OCI-LY1 (cell line): Measurements from ENCODE around the gene SNRNP48.

Experiments used
- H2AFZ ChIP-seq: fragments of 200-600 bp; sonication (generic), shearing (Covaris generic); 2 replicates; pipeline ENCODE4 v1.6.0; 2014; ENCODE audit warnings: antibody characterized with exemption, mild to moderate bottlenecking, low read length
- H3F3A ChIP-seq: fragments of 200-600 bp; sonication (generic), shearing (Covaris generic); 2 replicates; pipeline ENCODE4 v1.6.0; 2014; ENCODE audit warnings: mild to moderate bottlenecking, antibody characterized with exemption, low read length, moderate library complexity; ENCODE audit not compliant: insufficient read depth
- H3K27ac ChIP-seq: fragments of 200-600 bp; sonication (generic); 2 replicates; pipeline ENCODE4 v1.5.1; 2014; ENCODE audit warnings: low read length, mixed run types, mild to moderate bottlenecking, low read depth; ENCODE audit not compliant: poor library complexity, severe bottlenecking
- H3K27me3 ChIP-seq: fragments of 200-600 bp; sonication (generic); 2 replicates; pipeline ENCODE4 v1.6.0; 2014; ENCODE audit warnings: antibody characterized with exemption, mild to moderate bottlenecking, low read length, moderate library complexity; ENCODE audit not compliant: insufficient read depth
- H3K36me3 ChIP-seq: fragments of 200-600 bp; sonication (generic); 2 replicates; pipeline ENCODE4 v1.6.1; 2014; ENCODE audit warnings: mild to moderate bottlenecking, antibody characterized with exemption, low read length, moderate library complexity, mixed read lengths; ENCODE audit not compliant: insufficient read depth
- H3K4me1 ChIP-seq: fragments of 200-600 bp; sonication (generic); 2 replicates; pipeline ENCODE4 v1.5.1; 2014; ENCODE audit warnings: mild to moderate bottlenecking, low read length, moderate library complexity; ENCODE audit not compliant: insufficient read depth, severe bottlenecking
- H3K4me2 ChIP-seq: fragments of 200-600 bp; sonication (generic), shearing (Covaris generic); 2 replicates; pipeline ENCODE4 v1.6.1; 2014; ENCODE audit warnings: low read length
- H3K4me3 ChIP-seq: fragments of 200-600 bp; sonication (generic); 2 replicates; pipeline ENCODE4 v1.5.1; 2014; ENCODE audit warnings: low read length, low read depth, mild to moderate bottlenecking, mixed read lengths; ENCODE audit not compliant: poor library complexity, severe bottlenecking
- H3K79me2 ChIP-seq: fragments of 200-600 bp; shearing (Covaris generic); 2 replicates; pipeline ENCODE4 v1.6.1; 2016; ENCODE audit warnings: mixed run types, low read length, mixed read lengths; ENCODE audit not compliant: insufficient read depth
- H3K9ac ChIP-seq: fragments of 200-600 bp; sonication (generic), shearing (Covaris generic); 2 replicates; pipeline ENCODE4 v1.6.1; 2014; ENCODE audit warnings: mild to moderate bottlenecking, low read length, mixed read lengths
- H3K9me2 ChIP-seq: fragments of 200-600 bp; sonication (generic), shearing (Covaris generic); 2 replicates; pipeline ENCODE4 v1.6.1; 2014; ENCODE audit warnings: low read depth, mild to moderate bottlenecking, low read length, mixed read lengths
- H3K9me3 ChIP-seq: fragments of 200-600 bp; shearing (Covaris generic); 2 replicates; pipeline ENCODE4 v1.6.1; 2014; ENCODE audit warnings: low read length, mixed read lengths
- H4K20me1 ChIP-seq: fragments of 200-600 bp; sonication (generic), shearing (Covaris generic); 2 replicates; pipeline ENCODE4 v1.6.0; 2016; ENCODE audit warnings: mild to moderate bottlenecking, low read length; ENCODE audit not compliant: insufficient read depth
- EZH2 ChIP-seq: fragments of 200-600 bp; sonication (generic), shearing (Covaris generic); IDR thresholded peaks from 2 replicates; pipeline ENCODE4 v1.8.0; 2017; ENCODE audit warnings: borderline replicate concordance, mixed run types, mild to moderate bottlenecking, antibody characterized with exemption, low read length, moderate library complexity, mixed read lengths
- TF ChIP-seq, protein P1 (sequence below): fragments of 200-600 bp; sonication (generic), shearing (Covaris generic); IDR thresholded peaks from 2 replicates; pipeline ENCODE4 v1.5.1; 2017; ENCODE audit warnings: mild to moderate bottlenecking, antibody characterized with exemption, low read length, moderate library complexity, mixed read lengths

SNRNP48 gene

DNA sequence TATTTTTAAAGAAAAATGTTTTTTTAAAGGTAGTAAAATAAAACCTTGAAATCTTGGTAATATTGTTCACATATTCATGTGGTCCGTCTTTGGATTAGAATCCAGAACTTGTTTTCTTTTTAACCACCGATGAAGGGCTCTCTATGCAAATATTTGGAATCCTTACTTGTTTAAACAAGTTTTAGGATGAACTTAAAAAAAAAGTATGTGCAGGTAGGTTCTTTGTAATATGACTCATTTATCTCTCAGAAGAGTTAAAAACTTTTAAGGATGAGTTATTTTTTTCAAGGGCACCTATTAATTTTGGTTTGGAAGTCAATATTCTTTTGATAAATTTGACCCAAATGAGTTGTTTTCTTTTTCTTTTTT is 39.6 kb upstream of the SNRNP48 start:
- Histone ChIP-seq H3K9me2 (no peaks in the 10 kb centered on the region), H4K20me1 (no peaks in the 10 kb centered on the region), H3K27ac (no peak overlapping the region)

DNA sequence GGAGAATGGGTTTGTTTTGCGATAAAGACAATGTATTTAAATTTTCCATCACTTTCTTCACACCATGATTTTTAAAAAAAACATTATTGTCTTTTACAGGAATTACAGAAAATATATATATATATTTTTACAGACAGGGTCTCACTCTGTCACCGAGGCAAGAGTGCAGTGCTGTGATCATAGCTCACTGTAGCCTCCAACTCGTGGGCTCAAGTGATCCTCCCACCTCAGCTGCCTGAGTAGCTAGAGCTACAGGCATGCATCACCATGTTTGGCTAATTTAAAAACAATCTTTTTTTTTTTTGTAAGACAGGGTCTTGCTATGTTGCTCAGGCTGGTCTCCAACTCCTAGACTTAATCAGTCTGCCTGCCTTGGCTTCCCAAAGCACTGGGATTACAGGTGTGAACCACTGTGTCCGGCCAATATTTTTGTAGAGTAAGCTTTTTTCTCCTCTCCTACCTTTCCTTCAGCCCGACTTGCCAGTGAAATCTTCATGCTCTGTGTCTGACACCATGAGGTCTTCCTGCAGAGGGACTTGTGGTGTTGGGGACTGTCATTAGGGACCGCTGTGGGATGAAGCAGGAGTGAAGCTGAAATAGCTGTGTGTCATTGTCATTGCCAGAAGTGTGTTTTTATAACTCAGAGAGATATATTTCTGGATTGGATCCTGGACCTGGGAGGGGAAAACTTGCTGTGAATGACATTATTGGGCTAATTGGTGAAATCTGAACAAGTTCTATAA is 35.3 kb upstream of the SNRNP48 start:
- H3K4me1 ChIP-seq: no peaks in the 10 kb centered on the region

More for the DNA sequence above, 39.6 kb upstream of the SNRNP48 start:
- Histone ChIP-seq H3F3A (no peaks in the 10 kb centered on the region), H3K27me3 (0 out of 2 replicates have a peak, but pooled peaks cover 5% of the 10 kb centered on the region), H3K4me1 (no peaks in the 10 kb centered on the region), H3K4me3 (no peak overlapping the region), H3K36me3 (no peaks in the 10 kb centered on the region), H3K79me2 (no peaks in the 10 kb centered on the region), H3K9me3 (no peaks in the 10 kb centered on the region), H2AFZ (no peak overlapping the region), H3K9ac (no peak overlapping the region), H3K4me2 (no peak overlapping the region)
- TF ChIP-seq EZH2: no peak
- TF ChIP-seq, protein P1, sequence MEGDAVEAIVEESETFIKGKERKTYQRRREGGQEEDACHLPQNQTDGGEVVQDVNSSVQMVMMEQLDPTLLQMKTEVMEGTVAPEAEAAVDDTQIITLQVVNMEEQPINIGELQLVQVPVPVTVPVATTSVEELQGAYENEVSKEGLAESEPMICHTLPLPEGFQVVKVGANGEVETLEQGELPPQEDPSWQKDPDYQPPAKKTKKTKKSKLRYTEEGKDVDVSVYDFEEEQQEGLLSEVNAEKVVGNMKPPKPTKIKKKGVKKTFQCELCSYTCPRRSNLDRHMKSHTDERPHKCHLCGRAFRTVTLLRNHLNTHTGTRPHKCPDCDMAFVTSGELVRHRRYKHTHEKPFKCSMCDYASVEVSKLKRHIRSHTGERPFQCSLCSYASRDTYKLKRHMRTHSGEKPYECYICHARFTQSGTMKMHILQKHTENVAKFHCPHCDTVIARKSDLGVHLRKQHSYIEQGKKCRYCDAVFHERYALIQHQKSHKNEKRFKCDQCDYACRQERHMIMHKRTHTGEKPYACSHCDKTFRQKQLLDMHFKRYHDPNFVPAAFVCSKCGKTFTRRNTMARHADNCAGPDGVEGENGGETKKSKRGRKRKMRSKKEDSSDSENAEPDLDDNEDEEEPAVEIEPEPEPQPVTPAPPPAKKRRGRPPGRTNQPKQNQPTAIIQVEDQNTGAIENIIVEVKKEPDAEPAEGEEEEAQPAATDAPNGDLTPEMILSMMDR: no peak

DNA sequence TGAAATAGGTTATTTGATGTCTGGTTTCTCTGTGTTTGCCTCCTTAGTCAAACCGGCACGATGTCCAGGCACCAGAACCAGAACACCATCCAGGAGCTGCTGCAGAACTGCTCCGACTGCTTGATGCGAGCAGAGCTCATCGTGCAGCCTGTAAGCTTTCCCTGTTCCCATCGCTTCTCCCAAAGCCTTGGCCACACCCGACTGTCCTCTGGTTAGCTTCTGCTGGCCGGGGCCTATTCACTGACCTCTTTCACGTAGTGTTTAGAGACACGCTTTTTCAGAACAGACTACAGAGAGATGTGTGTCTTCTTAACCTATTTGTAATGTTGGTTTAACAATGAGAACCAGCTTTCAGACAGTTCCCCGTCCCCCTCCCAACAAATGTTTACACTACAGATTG is 34.3 kb upstream of the SNRNP48 start:
- H3K27me3 ChIP-seq: no peaks in the 10 kb centered on the region
- H3F3A ChIP-seq: no peaks in the 10 kb centered on the region
- H3K27ac ChIP-seq: no peak overlapping the region
- H3K36me3 ChIP-seq: no peaks in the 10 kb centered on the region
- H3K9me3 ChIP-seq: no peaks in the 10 kb centered on the region
- no peak overlapping the region for H2AFZ ChIP-seq
- TF ChIP-seq, protein P1: no peak
- TF ChIP-seq EZH2: no peak
- H3K4me2 ChIP-seq: no peak overlapping the region
- no peak overlapping the region for H3K9ac ChIP-seq
- H3K9me2 ChIP-seq: no peaks in the 10 kb centered on the region
- H3K4me3 ChIP-seq: no peak overlapping the region
- H3K79me2 ChIP-seq: no peaks in the 10 kb centered on the region
- no peaks in the 10 kb centered on the region for H4K20me1 ChIP-seq
- H3K4me1 ChIP-seq: no peaks in the 10 kb centered on the region

More for the DNA sequence above, 35.3 kb upstream of the SNRNP48 start:
- Histone ChIP-seq H3K27ac (no peak overlapping the region), H4K20me1 (no peaks in the 10 kb centered on the region), H2AFZ (no peak overlapping the region), H3K79me2 (no peaks in the 10 kb centered on the region), H3K36me3 (no peaks in the 10 kb centered on the region), H3K9me3 (no peaks in the 10 kb centered on the region), H3F3A (no peaks in the 10 kb centered on the region), H3K9ac (no peak overlapping the region), H3K4me2 (no peak overlapping the region), H3K9me2 (no peaks in the 10 kb centered on the region), H3K4me3 (no peak overlapping the region), H3K27me3 (no peaks in the 10 kb centered on the region)
- TF ChIP-seq, protein P1: no peak
- TF ChIP-seq EZH2: no peak
